Rectal smooth muscle tissue (tissue), 1 donor: ENCODE results near the gene SPEF1.

Source experiments
- H3K27ac ChIP-seq: one replicate; pipeline ENCODE4 v1.7.0; 2013; ENCODE audit warnings: low read depth, low read length, inconsistent platforms
- H3K27me3 ChIP-seq: one replicate; pipeline ENCODE4 v1.7.0; 2013; ENCODE audit warnings: low read length; ENCODE audit not compliant: control insufficient read depth, insufficient read depth
- H3K36me3 ChIP-seq: one replicate; pipeline ENCODE4 v1.7.0; 2013; ENCODE audit warnings: low read length; ENCODE audit not compliant: control insufficient read depth, insufficient read depth
- H3K4me1 ChIP-seq: one replicate; pipeline ENCODE4 v1.7.0; 2013; ENCODE audit warnings: low read length; ENCODE audit not compliant: control insufficient read depth, insufficient read depth
- H3K4me3 ChIP-seq: one replicate; pipeline ENCODE4 v1.7.0; 2013; ENCODE audit warnings: low read length
- H3K9ac ChIP-seq: one replicate; pipeline ENCODE4 v1.7.0; 2013; ENCODE audit warnings: low read length

The SPEF1 gene

DNA sequence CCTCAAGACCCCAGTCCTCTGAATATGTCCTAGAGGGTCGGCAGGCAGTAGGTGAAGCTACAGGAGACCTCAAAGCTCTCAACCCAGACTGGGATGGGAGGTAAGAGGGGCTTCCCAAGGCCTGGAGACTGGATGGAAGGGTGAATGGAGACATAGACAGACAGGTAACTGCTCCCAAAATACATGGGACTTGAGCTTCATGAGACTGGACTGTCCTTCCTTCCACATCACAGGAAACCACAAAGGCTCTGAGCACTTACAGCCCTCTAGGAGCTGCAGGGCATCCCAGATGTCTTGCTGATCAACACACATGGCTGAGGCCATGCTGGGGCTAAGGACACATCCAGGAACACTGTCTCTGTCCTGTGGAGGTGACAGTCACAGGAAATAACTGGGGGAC lies 37.2 kb downstream of the SPEF1 start:
- Histone ChIP-seq H3K4me3 (no peak overlapping the region), H3K9ac (no peak overlapping the region), H3K36me3 (no peaks in the 10 kb centered on the region), H3K27ac (no peak overlapping the region), H3K27me3 (no peaks in the 10 kb centered on the region), H3K4me1 (no peaks in the 10 kb centered on the region)

- Histone ChIP-seq H3K27ac (no peak overlapping the region), H3K36me3 (no peaks in the 10 kb centered on the region), H3K4me3 (no peak overlapping the region), H3K4me1 (no peaks in the 10 kb centered on the region), H3K9ac (no peak overlapping the region), H3K27me3 (no peaks in the 10 kb centered on the region)
These were observed 38.0 kb downstream of the SPEF1 start for GRCh38 chr20:3743251-3743650.

GRCh38 chr20:3741836-3742458 lies 39.3 kb downstream of the SPEF1 start:
- no peaks in the 10 kb centered on the region for H3K27me3 ChIP-seq
- no peak overlapping the region for H3K4me3 ChIP-seq
- H3K9ac ChIP-seq = no peak overlapping the region
- H3K36me3 ChIP-seq = no peaks in the 10 kb centered on the region
- no peaks in the 10 kb centered on the region for H3K4me1 ChIP-seq
- H3K27ac ChIP-seq = no peak overlapping the region

DNA sequence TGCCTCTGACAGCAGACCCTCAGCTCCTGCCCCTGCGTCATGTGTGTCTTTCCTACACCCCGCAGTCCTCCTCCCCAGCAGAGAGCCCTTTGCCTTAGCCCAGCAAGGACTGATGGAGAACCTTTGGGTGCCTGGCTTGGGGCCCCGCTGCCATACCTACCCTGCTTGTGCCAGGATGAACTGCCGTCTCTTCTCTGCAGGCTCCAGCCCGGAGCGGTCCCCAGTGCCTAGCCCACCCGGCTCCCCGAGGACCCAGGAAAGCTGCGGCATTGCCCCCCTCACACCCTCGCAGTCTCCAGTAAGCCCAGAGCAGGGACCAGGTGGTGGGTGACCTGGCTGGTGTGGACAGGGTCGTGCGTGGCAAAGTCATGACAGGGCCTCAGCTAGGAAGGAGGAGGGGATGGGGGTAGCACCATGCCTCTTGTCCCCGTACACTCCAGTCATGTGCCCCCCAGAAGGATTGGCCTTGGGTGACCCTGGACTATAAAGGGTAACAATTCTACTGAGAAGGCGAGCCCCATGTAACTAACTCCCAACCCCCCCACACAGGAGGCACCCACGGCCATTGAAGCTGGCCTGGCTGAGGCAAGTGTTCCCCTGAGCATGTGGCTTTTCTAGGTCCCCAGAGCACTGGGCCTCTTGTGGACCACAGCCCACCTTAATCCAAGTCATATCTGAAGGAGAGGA lies 40.5 kb downstream of the SPEF1 start:
- no peaks in the 10 kb centered on the region for H3K27me3 ChIP-seq
- no peaks in the 10 kb centered on the region for H3K4me1 ChIP-seq
- no peaks in the 10 kb centered on the region for H3K36me3 ChIP-seq
- H3K27ac ChIP-seq = no peak overlapping the region
- H3K4me3 ChIP-seq = no peak overlapping the region
- no peak overlapping the region for H3K9ac ChIP-seq

- Histone ChIP-seq H3K9ac (no peak overlapping the region), H3K4me1 (no peaks in the 10 kb centered on the region), H3K4me3 (no peak overlapping the region), H3K36me3 (no peaks in the 10 kb centered on the region), H3K27me3 (no peaks in the 10 kb centered on the region), H3K27ac (no peak overlapping the region)
These were observed 41.3 kb downstream of the SPEF1 start for GRCh38 chr20:3739926-3740451.

DNA sequence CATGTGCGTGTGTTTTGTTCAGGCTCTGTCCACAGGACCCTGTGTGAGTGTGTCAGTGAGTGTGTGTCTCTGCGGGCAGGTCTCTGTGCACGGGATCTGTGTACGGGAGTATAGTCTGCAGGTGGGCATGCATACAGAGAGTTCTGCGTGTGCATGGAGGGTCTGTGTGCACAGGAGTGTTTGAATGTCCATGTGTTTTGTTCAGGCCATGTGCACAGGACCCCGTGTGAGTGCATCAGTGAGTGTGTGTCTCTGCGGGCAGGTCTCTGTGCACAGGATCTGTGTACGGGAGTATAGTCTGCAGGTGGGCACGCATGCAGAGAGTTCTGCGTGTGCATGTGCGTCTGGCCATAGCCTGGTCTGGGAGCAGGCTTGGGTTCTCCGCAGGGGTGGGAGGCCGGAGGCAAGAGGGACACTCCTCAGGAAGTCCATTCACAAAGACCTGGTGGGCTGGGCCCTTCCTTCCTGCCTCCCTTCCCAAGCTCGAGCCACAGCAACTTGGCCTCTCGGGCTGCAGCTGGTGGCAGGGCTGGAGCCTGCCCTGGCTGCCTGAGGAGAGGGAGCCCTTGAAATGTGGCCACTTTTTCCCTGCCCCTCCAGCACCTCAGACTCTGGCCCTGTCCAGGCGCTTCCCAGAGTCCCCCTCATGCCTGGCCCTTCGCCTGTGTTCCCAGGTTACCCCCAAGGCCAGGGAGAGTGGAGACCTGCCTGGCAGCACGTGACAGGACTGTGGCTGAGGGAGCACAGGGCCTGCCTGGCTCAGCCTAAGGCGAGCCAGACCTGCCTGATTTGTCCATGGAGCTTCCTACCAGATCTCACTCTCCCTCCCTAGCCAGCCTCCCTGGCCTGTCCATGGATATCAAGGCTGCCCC lies 42.0 kb downstream of the SPEF1 start:
- Histone ChIP-seq H3K27ac (no peak overlapping the region), H3K4me1 (no peaks in the 10 kb centered on the region), H3K27me3 (no peaks in the 10 kb centered on the region), H3K36me3 (no peaks in the 10 kb centered on the region), H3K4me3 (no peak overlapping the region), H3K9ac (no peak overlapping the region)

GRCh38 chr20:3738111-3739053 lies 42.9 kb downstream of the SPEF1 start:
- H3K27me3 ChIP-seq = no peaks in the 10 kb centered on the region
- no peak overlapping the region for H3K27ac ChIP-seq
- no peaks in the 10 kb centered on the region for H3K36me3 ChIP-seq
- no peaks in the 10 kb centered on the region for H3K4me1 ChIP-seq
- no peak overlapping the region for H3K9ac ChIP-seq
- no peak overlapping the region for H3K4me3 ChIP-seq

- Histone ChIP-seq H3K27ac (no peak overlapping the region), H3K27me3 (peaks cover 5% of the 10 kb centered on the region), H3K36me3 (no peaks in the 10 kb centered on the region), H3K9ac (no peak overlapping the region), H3K4me1 (no peaks in the 10 kb centered on the region), H3K4me3 (no peak overlapping the region)
These were observed 45.5 kb downstream of the SPEF1 start for GRCh38 chr20:3735768-3736167.

GRCh38 chr20:3734111-3734843 lies 47.0 kb downstream of the SPEF1 start:
- Histone ChIP-seq H3K36me3 (no peaks in the 10 kb centered on the region), H3K4me3 (no peak overlapping the region), H3K4me1 (no peaks in the 10 kb centered on the region), H3K27ac (no peak overlapping the region), H3K27me3 (peaks cover 5% of the 10 kb centered on the region), H3K9ac (no peak overlapping the region)

DNA sequence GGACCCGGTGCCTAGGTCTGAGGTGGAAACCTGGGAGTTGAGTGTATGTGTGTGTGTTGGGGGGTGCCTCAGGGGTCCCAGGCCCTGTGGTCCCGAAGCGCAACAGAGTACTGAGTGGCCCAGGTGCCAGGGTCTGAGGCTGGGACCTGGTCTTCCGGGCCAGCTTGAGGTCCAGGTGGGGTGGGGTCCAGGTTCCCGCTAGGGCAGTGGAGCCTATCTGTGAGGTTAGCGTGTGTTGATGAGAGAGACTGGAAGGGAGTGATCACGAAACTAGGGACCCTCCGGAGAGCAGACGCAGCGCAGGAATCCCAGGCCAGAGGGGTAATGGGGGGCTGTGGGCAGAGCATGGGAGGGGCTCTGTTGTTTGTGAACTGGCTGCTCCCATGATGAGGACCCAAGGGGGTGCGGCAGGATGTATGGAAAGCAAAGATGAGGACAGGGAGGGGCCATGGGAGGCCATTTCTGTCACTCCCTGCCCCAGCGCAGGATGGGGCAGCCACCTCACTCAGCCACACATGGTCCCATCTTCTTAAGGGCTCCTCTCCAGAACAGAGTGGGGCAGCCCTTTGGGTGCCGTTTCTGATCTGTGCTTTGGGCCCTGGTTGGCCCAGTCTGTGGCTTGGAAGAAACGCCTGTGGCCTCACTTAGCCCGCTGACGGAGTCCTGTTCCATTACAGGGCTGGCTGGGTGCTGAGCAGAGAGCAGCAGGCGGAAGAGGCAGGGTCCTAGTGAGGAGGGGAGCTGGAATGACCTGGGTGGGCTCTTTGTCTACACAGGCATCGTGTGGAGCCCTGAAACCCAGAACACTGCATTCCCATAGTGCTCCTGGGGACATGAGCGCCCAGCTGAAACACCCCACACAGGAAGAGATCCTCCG lies 47.9 kb downstream of the SPEF1 start:
- H3K27me3 ChIP-seq = peaks cover 5% of the 10 kb centered on the region
- H3K36me3 ChIP-seq = no peaks in the 10 kb centered on the region
- peak overlapping the region; percentile 56 for H3K4me3 ChIP-seq
- peak overlapping the region; percentile 26 for H3K9ac ChIP-seq
- H3K4me1 ChIP-seq = no peaks in the 10 kb centered on the region
- no peak overlapping the region for H3K27ac ChIP-seq
